ENCODE measurements around the gene TMC8.

Gene TMC8

DNA sequence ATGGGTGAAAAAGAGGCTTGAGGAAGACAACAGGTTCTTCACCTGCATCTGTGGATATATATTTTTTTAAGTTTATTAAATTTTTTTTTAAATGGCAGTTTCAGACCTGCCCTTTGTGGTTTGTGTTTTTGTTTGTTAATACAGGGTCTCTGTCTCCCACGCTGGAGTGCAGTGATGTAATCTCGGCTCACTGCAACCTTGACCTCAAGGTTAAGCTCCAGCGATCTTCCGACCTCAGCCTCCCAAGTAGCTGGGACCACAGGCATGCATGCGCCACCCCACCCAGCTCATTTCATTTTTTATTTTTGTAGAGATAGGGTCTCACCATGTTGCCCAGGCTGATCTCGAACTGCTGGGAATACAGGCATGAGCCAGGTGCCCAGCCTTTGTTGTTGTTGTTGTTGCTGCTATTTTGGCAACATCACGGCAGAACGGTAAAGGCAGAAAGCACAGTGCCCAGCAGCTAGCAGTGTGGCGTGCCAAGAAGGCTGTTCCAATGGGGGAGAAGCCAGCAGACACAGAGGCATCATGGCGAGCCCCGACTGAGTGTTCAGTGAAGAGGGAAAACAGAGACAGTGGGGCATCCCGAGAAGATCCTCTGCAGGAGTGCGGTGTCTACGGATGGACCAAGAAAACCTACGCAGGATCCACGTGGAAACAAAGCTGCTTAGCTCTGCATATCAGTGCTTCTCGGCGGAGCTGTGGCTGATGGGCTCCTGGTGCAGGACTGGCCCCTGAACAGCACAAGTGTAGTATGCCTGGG is 21.7 kb upstream of the TMC8 start:
- no peaks in the 10 kb centered on the region for H3F3A ChIP-seq (ENCODE audit: insufficient read depth, low read length)
- H3K9me3 ChIP-seq (ENCODE audit: low read length), result no peaks in the 10 kb centered on the region
- H3K27me3 ChIP-seq (ENCODE audit: insufficient read depth, low read length), result no peaks in the 10 kb centered on the region
- no peak for TF ChIP-seq EZH2 (IDR thresholded peaks at IDR 0.05; ENCODE audit: borderline replicate concordance, low read length)
- TF ChIP-seq, protein P1, sequence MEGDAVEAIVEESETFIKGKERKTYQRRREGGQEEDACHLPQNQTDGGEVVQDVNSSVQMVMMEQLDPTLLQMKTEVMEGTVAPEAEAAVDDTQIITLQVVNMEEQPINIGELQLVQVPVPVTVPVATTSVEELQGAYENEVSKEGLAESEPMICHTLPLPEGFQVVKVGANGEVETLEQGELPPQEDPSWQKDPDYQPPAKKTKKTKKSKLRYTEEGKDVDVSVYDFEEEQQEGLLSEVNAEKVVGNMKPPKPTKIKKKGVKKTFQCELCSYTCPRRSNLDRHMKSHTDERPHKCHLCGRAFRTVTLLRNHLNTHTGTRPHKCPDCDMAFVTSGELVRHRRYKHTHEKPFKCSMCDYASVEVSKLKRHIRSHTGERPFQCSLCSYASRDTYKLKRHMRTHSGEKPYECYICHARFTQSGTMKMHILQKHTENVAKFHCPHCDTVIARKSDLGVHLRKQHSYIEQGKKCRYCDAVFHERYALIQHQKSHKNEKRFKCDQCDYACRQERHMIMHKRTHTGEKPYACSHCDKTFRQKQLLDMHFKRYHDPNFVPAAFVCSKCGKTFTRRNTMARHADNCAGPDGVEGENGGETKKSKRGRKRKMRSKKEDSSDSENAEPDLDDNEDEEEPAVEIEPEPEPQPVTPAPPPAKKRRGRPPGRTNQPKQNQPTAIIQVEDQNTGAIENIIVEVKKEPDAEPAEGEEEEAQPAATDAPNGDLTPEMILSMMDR (IDR thresholded peaks at IDR 0.05; ENCODE audit: low read length), result no peak
- no peak overlapping the region for H3K4me3 ChIP-seq (ENCODE audit: low read depth, low read length, poor library complexity, severe bottlenecking)
- peaks cover 40% of the 10 kb centered on the region for H3K36me3 ChIP-seq (ENCODE audit: insufficient read depth, low read length)
- no peaks in the 10 kb centered on the region for H3K79me2 ChIP-seq (ENCODE audit: insufficient read depth, low read length)
- H3K4me2 ChIP-seq (ENCODE audit: low read length), result no peak overlapping the region
- H3K27ac ChIP-seq (ENCODE audit: low read depth, low read length, poor library complexity, severe bottlenecking), result no peak overlapping the region
- H3K9me2 ChIP-seq (ENCODE audit: low read depth, low read length), result no peaks in the 10 kb centered on the region
- H2AFZ ChIP-seq (ENCODE audit: low read length), result no peak overlapping the region
- no peaks in the 10 kb centered on the region for H4K20me1 ChIP-seq (ENCODE audit: insufficient read depth, low read length)
- no peak overlapping the region for H3K9ac ChIP-seq (ENCODE audit: low read length)
- H3K4me1 ChIP-seq (ENCODE audit: insufficient read depth, low read length, severe bottlenecking), result peaks cover 6% of the 10 kb centered on the region

DNA sequence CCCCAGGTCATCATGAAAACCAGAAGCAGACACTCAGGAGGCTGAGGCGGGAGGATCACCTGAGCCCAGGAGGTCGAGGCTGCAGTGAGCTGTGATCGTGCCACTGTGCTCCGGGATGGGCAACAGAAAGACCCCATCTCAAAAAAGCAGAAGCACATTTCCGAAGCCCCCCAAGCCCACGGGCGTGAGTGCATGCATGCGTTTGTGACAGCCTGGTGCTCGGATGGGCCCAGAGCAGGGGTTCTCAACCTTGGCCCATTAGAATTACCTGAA is 21.1 kb upstream of the TMC8 start:
- no peak overlapping the region for H3K4me2 ChIP-seq (ENCODE audit: low read length)
- no peaks in the 10 kb centered on the region for H3K9me3 ChIP-seq (ENCODE audit: low read length)
- H3F3A ChIP-seq (ENCODE audit: insufficient read depth, low read length), result no peaks in the 10 kb centered on the region
- H3K79me2 ChIP-seq (ENCODE audit: insufficient read depth, low read length), result no peaks in the 10 kb centered on the region
- peaks cover 6% of the 10 kb centered on the region for H3K4me1 ChIP-seq (ENCODE audit: insufficient read depth, low read length, severe bottlenecking)
- H3K27me3 ChIP-seq (ENCODE audit: insufficient read depth, low read length), result no peaks in the 10 kb centered on the region
- H3K27ac ChIP-seq (ENCODE audit: low read depth, low read length, poor library complexity, severe bottlenecking), result no peak overlapping the region
- H3K36me3 ChIP-seq (ENCODE audit: insufficient read depth, low read length), result peaks cover 35% of the 10 kb centered on the region
- no peak overlapping the region for H3K4me3 ChIP-seq (ENCODE audit: low read depth, low read length, poor library complexity, severe bottlenecking)
- no peak overlapping the region for H2AFZ ChIP-seq (ENCODE audit: low read length)
- no peaks in the 10 kb centered on the region for H4K20me1 ChIP-seq (ENCODE audit: insufficient read depth, low read length)
- no peaks in the 10 kb centered on the region for H3K9me2 ChIP-seq (ENCODE audit: low read depth, low read length)
- TF ChIP-seq, protein P1 (IDR thresholded peaks at IDR 0.05; ENCODE audit: low read length), result no peak
- no peak for TF ChIP-seq EZH2 (IDR thresholded peaks at IDR 0.05; ENCODE audit: borderline replicate concordance, low read length)
- H3K9ac ChIP-seq (ENCODE audit: low read length), result no peak overlapping the region

DNA sequence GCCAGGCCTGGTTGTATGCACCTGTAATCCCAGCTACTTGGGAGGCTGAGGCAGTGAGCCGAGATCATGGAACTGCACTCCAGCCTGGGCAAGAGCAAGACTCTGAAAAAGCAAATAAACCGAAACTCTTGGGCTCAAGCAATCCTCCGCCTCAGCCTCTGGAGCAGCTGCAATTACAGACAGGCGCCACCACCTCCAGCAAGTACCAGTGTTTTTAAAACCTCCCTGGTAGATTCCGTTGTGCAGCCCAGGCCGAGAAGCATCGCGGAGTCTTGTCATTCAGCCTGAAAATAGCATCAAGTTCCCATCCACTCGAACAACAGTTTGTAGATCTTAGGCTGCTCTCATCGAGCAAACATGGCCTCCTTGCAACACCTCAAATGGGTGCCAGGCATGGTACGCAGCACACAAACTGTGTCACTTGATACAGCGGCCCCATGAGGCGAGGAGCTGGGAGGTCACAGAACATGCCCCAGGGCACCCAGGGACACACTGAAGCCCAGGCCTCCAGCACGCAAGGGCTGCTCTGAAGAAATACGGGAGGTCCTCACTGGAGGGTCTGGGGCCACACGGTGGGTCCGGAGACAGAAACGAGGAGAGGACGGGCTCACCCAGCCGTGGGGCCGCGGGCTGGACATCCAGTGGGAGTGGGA is 20.1 kb upstream of the TMC8 start:
- peaks cover 34% of the 10 kb centered on the region for H3K36me3 ChIP-seq (ENCODE audit: insufficient read depth, low read length)
- no peaks in the 10 kb centered on the region for H3K79me2 ChIP-seq (ENCODE audit: insufficient read depth, low read length)
- no peaks in the 10 kb centered on the region for H3K27me3 ChIP-seq (ENCODE audit: insufficient read depth, low read length)
- H3K4me3 ChIP-seq (ENCODE audit: low read depth, low read length, poor library complexity, severe bottlenecking), result no peak overlapping the region
- H3F3A ChIP-seq (ENCODE audit: insufficient read depth, low read length), result no peaks in the 10 kb centered on the region
- H4K20me1 ChIP-seq (ENCODE audit: insufficient read depth, low read length), result no peaks in the 10 kb centered on the region
- H3K27ac ChIP-seq (ENCODE audit: low read depth, low read length, poor library complexity, severe bottlenecking), result no peak overlapping the region
- TF ChIP-seq EZH2 (IDR thresholded peaks at IDR 0.05; ENCODE audit: borderline replicate concordance, low read length), result no peak
- TF ChIP-seq, protein P1 (IDR thresholded peaks at IDR 0.05; ENCODE audit: low read length), result peak; percentile 10; the same call in 1 of the 2 replicates
- no peaks in the 10 kb centered on the region for H3K9me3 ChIP-seq (ENCODE audit: low read length)
- H3K4me2 ChIP-seq (ENCODE audit: low read length), result no peak overlapping the region
- H3K9ac ChIP-seq (ENCODE audit: low read length), result no peak overlapping the region
- H3K4me1 ChIP-seq (ENCODE audit: insufficient read depth, low read length, severe bottlenecking), result peaks cover 5% of the 10 kb centered on the region
- no peak overlapping the region for H2AFZ ChIP-seq (ENCODE audit: low read length)
- H3K9me2 ChIP-seq (ENCODE audit: low read depth, low read length), result no peaks in the 10 kb centered on the region

Measured in OCI-LY1 (cell line).